Measurements from ENCODE around the gene ACOT4. TPM values are rescaled to one million over a fixed set of nuclear protein-coding genes. Genes with fewer than 3 reads are reported as not detected.
"Not testable (repeated sequence)": the region's sequence is repeated elsewhere in the genome, so short reads cannot be mapped to it uniquely, and the experiment has no call there.

ACOT4 gene, protein sequence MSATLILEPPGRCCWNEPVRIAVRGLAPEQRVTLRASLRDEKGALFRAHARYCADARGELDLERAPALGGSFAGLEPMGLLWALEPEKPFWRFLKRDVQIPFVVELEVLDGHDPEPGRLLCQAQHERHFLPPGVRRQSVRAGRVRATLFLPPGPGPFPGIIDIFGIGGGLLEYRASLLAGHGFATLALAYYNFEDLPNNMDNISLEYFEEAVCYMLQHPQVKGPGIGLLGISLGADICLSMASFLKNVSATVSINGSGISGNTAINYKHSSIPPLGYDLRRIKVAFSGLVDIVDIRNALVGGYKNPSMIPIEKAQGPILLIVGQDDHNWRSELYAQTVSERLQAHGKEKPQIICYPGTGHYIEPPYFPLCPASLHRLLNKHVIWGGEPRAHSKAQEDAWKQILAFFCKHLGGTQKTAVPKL
- 0.27 and 0.55 TPM in 2 replicates for total RNA-seq

DNA sequence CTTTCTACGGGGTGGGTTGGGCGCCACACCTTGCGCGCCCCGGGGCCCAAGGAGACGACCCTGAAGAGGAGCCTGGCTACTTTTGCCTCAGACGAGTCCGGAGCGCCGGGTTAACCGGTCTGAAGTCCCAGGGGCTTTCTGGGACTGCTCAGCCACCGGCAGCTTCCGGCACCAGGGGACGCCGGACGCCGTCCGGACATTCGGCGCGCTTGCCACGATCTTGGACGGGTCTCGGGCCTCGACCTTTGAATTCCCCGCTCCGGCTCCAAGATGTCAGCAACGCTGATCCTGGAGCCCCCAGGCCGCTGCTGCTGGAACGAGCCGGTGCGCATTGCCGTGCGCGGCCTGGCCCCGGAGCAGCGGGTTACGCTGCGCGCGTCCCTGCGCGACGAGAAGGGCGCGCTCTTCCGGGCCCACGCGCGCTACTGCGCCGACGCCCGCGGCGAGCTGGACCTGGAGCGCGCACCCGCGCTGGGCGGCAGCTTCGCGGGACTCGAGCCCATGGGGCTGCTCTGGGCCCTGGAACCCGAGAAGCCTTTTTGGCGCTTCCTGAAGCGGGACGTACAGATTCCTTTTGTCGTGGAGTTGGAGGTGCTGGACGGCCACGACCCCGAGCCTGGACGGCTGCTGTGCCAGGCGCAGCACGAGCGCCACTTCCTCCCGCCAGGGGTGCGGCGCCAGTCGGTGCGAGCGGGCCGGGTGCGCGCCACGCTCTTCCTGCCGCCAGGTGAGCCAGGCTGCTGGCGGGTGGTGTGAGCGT, at the start of gene ACOT4:
TSS of gene ACOT4 (plus strand) at position 184 of the 760 bp plus-strand sequence. CDS start at position 271, 87 bp downstream.
- intact Hi-C loops (cut with micrococcal nuclease), result no loop called here

- intact Hi-C loops (cut with micrococcal nuclease), result not testable (repeated sequence)
Observed at GRCh38 chr14:73542961-73543360, 48.7 kb upstream of the ACOT4 start.

DNA sequence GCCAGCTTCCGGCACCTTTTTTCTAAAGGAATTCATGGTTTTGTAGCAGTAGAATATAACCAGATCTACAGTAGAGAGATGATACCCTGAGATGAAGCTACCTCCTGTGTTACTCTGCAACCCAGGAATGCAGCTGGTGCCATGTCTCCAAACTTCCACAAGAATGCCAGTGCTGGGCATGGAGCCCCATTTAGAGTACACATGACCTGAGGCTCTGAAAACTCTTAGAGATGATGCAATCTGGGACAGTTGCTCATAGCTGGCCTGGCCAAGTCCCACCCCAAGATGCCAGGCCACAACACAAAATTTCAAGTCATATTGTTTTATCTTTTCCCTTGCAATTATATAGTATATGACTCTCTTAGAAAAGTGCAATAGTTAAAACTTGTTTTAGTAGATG, 46.3 kb upstream of the ACOT4 start:
- intact Hi-C loops (cut with micrococcal nuclease), result not testable (repeated sequence)

- intact Hi-C loops (cut with micrococcal nuclease), result not testable (repeated sequence)
Observed at GRCh38 chr14:73549097-73549496, 42.6 kb upstream of the ACOT4 start.

DNA sequence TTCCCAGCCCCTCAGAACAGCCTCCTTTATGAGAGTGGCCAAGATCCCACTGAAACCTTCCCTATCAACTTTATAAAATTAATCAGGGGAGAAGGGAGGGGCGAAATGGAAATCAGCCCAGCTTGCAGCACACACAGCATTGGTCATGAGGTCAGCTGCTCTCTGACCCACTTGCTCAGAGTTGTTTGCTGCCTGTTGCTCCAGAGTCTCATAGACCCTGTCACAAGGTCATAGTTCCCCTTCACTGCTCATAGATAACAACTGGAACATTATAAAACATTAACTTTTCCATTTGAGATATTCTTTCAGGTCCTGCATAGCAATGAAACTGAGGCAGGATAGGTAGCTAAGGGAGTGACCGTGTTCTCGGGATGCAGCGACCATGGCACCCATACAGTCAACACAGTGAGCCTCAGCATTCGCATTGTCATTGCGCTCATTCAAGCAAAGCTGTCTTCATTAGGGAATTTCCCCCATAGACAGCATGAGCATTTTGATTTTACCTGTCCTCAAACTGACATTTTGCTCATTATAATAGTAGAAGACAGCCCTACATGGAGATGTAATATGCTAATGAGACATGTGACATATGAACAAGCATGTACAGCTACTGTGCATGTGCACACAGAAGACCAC, 41.7 kb upstream of the ACOT4 start:
- intact Hi-C loops (cut with micrococcal nuclease), result not testable (repeated sequence)

GRCh38 chr14:73553845-73554244, 37.8 kb upstream of the ACOT4 start:
- intact Hi-C loops (cut with micrococcal nuclease), result no loop called here

GRCh38 chr14:73557201-73557600, 34.5 kb upstream of the ACOT4 start:
- intact Hi-C loops (cut with micrococcal nuclease), result not testable (repeated sequence)

GRCh38 chr14:73558238-73558637, 33.4 kb upstream of the ACOT4 start:
- intact Hi-C loops (cut with micrococcal nuclease), result not testable (repeated sequence)

DNA sequence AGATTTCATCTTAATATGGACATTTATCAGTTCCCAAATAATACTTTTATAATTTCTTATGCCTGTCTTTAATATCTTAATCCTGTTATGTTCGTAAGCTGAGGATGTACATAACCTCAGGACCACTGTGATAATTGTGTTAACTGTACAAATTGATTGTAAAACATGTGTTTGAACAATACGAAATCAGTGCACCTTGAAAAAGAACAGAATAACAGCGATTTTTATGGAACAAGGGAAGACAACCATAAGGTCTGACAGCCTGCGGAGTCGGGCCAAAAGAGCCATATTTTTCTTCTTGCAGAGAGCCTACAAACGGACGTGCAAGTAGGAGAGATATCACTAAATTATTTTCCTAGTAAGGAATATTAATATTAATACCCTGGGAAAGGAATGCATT, 29.4 kb upstream of the ACOT4 start:
- intact Hi-C loops (cut with micrococcal nuclease), result not testable (repeated sequence)

DNA sequence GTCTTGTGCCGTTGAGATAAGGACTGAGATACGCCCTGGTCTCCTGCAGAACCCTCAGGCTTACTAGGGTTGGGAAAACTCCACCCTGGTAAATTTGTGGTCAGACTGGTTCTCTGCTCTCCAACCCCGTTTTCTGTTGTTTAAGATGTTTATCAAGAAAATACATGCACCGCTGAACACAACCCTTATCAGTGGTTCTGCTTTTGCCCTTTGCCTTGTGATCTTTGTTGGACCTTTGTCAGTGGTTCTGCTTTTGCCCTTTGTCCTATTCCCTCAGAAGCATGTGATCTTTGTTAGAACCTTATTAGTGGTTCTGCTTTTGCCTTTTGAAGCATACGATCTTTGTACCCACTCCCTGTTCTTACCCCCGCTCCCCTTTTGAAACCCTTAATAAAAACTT, 29.0 kb upstream of the ACOT4 start:
- intact Hi-C loops (cut with micrococcal nuclease), result not testable (repeated sequence)

GRCh38 chr14:73566431-73566830, 25.2 kb upstream of the ACOT4 start:
- intact Hi-C loops (cut with micrococcal nuclease), result loop anchor here (5.0 kb wide), 1 partner anchor 44 kb away; no protein-coding TSS in a partner anchor

GRCh38 chr14:73566935-73567334, 24.7 kb upstream of the ACOT4 start:
- intact Hi-C loops (cut with micrococcal nuclease), result loop anchor here (5.0 kb wide), 1 partner anchor 45 kb away; no protein-coding TSS in a partner anchor

DNA sequence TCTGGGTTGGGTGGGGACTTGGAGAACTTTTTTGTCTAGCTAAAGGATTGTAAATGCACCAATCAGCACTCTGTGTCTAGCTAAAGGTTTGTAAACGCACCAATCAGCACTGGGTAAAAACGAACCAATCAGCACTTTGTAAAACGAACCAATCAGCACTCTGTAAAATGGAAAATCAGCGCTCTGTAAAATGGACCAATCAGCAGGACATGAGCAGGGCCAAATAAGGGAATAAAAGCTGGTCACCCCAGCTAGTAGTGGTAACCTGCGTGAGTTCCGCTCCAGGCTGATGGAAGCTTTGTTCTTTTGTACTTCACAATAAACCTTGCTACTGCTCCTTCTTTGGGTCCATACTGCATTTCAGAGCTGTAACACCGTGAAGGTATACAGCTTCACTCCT, 24.3 kb upstream of the ACOT4 start:
- intact Hi-C loops (cut with micrococcal nuclease), result loop anchor here (5.0 kb wide), 1 partner anchor 45 kb away; no protein-coding TSS in a partner anchor

DNA sequence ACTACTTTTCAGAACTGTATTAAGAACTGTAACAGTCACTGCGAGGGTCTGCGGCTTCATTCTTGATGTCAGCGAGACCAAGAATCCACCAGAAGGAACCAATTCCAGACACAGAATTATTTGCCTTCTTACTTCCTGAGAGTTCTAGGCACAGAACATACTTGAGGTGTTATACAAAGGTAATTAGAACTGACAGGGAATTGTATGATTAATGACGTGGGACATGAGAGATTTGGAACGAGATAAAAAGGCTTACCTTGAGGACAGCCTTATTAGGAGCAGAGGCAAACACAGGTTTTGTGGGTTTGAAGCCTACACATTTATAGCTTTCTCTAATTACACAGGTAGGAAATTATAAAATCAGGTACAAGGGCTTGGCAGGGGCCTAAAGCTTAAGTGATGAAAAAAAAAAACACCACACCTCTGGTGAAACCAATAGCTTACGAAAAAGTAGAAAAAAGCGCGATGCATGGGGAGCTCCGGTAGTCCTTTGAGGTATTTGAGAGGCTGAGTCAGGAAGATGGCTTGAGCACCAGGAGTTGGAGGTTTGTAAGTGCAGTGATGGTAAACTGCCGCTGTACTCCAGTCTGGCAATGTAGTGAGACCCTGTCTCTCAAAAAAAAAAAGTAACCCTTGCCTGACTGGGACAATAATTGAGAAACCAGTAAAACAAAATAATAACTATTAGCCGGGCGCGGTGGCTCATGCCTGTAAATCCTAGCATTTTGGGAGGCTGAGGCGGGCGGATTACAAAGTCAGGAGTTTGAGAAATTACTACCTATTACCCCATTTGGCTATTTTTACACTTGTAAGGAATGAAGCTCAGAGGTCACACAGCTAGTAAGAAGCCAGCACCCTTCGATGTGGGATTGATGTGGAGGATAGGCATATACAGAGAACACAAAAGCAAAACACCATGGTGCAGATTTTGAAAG, 23.5 kb upstream of the ACOT4 start:
- intact Hi-C loops (cut with micrococcal nuclease), result loop anchor here (2.0 to 5.0 kb wide), 2 partner anchors 46 to 77 kb away; partner anchors contain the start of gene RIOX1

DNA sequence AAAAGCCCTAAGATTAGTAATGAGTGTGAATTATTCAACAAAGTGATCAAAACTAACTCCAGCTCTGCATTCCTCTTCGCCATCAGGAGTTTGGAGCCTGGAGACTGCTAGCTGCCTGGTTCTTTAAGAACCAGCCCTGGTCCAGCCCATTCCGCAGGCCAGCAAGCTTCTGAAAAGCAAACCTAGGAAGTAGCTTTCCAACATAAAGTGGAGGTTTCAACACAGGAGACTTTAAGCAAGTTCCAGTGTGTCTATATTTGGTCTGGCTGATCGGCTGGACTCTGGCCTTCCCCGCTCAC, 22.8 kb upstream of the ACOT4 start:
- intact Hi-C loops (cut with micrococcal nuclease), result loop anchor here (1.0 to 5.0 kb wide), 4 partner anchors 47 to 191 kb away; partner anchors contain the start of genes NUMB and RIOX1

DNA sequence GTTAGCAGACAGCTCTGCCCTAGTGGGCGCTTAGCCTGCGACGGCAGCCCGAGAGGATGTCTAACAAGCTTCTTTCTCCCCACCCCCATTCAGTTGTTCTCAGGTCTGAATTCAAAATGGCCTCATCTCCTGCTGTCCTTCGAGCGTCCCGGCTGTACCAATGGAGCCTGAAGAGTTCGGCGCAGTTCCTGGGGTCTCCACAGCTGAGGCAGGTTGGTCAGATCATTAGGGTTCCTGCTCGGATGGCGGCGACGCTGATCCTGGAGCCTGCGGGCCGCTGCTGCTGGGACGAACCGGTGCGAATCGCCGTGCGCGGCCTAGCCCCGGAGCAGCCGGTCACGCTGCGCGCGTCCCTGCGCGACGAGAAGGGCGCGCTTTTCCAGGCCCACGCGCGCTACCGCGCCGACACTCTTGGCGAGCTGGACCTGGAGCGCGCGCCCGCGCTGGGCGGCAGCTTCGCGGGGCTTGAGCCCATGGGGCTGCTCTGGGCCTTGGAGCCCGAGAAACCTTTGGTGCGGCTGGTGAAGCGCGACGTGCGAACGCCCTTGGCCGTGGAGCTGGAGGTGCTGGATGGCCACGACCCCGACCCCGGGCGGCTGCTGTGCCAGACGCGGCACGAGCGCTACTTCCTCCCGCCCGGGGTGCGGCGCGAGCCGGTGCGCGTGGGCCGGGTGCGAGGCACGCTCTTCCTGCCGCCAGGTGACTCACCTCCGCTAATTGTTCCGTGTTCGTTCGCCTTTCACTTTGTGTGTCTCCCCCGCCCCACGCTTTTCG, 22.3 kb upstream of the ACOT4 start, which contains the start of gene ACOT2:
TSS of gene ACOT2 (plus strand) at position 29 of the 774 bp plus-strand sequence. CDS start at position 57, 28 bp downstream.
- intact Hi-C loops (cut with micrococcal nuclease), result loop anchor here (1.0 to 5.0 kb wide), 4 partner anchors 47 to 191 kb away; partner anchors contain the start of genes NUMB and RIOX1

GRCh38 chr14:73570913-73571312, 20.8 kb upstream of the ACOT4 start:
- intact Hi-C loops (cut with micrococcal nuclease), result loop anchor here (10.0 kb wide), 1 partner anchor 74 kb away; the partner anchor contains the start of gene DNAL1

GRCh38 chr14:73573034-73573433, 18.6 kb upstream of the ACOT4 start:
- intact Hi-C loops (cut with micrococcal nuclease), result loop anchor here (10.0 kb wide), 1 partner anchor 72 kb away; the partner anchor contains the start of gene DNAL1

DNA sequence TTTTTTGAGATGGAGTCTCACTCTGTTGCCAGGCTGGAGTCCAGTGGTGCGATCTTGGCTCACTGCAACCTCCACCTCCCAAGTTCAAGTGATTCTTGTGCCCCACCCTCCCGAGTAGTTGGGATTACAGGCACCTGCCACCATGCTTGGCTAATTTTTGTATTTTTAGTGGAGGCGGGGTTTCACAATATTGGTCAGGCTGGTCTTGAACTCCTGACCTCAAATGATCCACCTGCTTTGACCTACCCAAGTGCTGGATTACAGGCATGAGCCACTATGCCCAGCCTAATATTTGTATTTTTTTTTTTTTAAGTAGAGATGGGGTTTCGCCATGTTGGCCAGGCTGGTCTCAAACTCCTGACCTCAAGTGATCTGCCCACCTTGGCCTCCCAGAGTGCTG, 17.9 kb upstream of the ACOT4 start:
- intact Hi-C loops (cut with micrococcal nuclease), result loop anchor here (10.0 kb wide), 1 partner anchor 71 kb away; the partner anchor contains the start of gene DNAL1
